IMR-90 (cell line): ENCODE measurements around the gene YKT6.

ENCODE experiments used
- CEBPB ChIP-seq: IDR thresholded peaks from 2 replicates; pipeline ENCODE4 v1.6.1; 2012; ENCODE audit warnings: low read depth, low read length, improper control_type of control experiment
- CTCF ChIP-seq: conservative IDR thresholded peaks from 2 replicates; pipeline ENCODE4 v1.5.1; 2012; ENCODE audit warnings: mild to moderate bottlenecking, low read depth, low read length, improper control_type of control experiment
- POLR2A ChIP-seq: IDR thresholded peaks from 2 replicates; pipeline ENCODE4 v1.6.1; 2012; ENCODE audit warnings: mild to moderate bottlenecking, low read depth, low read length
- RAD21 ChIP-seq: IDR thresholded peaks from 2 replicates; pipeline ENCODE4 v1.6.1; 2012; ENCODE audit warnings: low read length, improper control_type of control experiment
- RFX5 ChIP-seq: IDR thresholded peaks from 2 replicates; pipeline ENCODE4 v1.8.0; 2012; ENCODE audit warnings: low read depth, mild to moderate bottlenecking, low read length, moderate library complexity

DNA sequence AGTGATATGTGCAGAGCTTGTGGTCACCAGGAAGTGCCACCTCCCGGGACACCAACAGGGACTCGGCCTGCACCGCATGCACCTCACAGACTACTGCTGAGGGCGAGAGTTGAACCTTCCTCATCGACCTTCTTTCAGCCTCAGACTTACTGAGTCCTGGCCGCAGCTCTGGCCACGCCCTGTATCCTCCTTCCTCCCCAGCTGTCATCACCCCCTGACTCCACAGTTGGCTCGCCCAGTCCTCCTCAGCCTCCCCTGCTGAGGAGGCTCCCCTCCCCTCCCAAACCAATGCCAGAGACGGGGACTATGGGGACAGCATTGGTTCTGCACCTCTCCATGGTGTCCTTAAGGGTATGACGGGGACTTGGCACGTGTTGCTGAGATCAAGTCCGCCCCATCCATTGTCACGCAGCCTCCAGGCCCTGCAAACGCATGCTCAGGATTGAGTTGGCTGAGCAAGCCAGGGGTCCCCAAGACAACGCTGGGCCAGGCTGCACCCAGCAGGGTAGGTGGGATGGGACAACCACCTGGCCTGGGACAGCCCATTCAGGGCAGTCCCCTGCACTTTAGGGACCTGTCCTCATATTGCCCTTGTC lies 49.0 kb downstream of the YKT6 start:
- TF ChIP-seq CEBPB, result no peak
- no peak for TF ChIP-seq POLR2A
- no peak for TF ChIP-seq RFX5
- no peak for TF ChIP-seq CTCF
- no peak for TF ChIP-seq RAD21
